ENCODE data around the gene SCAF8.
"Not testable (repeated sequence)": the region's sequence is repeated elsewhere in the genome, so short reads cannot be mapped to it uniquely, and the experiment has no call there.

The SCAF8 gene

DNA sequence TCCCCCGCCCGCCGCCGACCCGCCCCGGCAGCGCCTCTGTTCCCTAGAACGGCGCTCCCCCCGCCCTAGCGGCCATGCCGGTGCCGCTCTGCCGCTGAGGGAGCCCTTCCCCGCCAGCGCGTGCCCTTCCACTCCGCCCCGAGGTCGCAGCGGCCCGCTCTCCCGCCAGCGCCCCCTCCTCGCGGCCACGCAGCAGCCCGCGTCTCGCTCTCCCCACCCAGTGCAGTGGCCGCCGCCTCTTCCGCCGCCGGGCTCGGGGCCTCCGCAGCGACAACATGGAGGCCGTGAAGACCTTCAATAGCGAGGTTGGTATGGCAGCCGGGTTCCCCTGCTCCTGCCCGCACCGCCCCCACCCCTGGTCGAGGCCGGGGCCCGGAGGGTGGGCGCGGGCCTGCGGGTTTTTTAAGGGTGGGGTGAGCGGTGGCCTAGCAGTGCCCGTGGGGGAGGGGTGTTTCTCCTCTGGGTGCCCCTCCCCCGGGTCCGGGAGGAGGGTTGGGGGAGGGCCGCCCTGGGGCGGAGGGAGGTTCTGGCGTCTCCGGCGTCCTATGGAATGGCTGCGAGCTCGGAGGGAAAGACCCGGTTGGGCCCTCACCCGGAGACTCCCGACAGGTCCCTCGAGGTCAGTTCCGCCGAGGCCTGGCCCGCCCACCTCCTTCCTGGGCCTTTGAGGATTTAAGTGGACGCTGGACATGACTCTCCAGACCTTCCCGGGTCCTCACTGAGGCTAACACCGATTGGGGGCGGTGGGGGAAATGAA lies 588 bp downstream of the SCAF8 start:
- peak; percentile 78 for DNase-seq

DNA sequence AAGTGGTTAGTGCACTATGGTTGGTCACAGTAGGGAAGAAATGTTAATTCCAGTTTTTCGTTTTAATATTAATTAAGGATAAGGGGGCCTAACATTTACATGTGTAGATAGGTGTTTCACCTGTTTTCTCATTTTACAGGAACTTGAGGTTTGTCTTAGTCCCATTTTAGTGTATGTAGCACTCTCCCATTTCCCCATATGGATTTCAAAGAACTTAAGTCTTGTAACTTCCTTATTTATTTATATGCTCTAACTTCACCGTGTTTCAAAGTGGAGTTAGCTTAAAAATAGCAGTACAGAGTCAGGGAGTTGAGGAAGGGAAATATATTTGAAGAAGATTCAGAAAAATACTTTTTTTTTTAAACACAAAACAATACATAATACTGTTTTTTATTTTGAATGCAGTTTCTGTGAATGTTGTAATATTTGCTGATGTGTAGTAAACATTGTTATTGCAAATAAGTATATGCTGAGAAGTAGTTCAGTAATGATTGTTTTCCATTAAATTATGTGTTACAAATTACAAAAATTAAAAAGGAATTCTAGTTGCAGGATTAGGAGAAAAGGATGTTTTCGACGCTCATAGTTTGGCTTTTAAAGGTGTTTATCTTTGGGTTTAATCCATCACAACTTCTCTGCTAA lies 3.5 kb downstream of the SCAF8 start:
- DNase-seq, result no peak

DNA sequence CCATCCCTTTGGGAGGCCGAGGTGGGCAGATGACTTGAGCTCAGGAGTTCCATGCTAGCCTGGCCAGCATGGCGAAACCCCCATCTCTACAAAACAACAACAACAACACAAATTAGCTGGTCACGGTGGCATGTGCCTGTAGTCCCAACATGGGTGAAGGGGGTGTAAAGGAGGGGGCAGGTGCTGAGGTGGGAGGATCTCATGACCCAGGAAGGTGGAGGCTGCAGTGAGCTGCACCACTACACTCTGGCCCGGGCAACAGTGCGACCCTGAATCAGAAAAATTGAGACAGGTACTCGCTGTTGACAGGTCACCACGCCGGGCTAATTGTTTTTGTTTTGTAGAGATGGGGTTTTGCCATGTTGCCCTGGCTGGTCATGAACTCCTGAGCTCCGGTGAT lies 4.2 kb downstream of the SCAF8 start:
- DNase-seq, result no peak

DNA sequence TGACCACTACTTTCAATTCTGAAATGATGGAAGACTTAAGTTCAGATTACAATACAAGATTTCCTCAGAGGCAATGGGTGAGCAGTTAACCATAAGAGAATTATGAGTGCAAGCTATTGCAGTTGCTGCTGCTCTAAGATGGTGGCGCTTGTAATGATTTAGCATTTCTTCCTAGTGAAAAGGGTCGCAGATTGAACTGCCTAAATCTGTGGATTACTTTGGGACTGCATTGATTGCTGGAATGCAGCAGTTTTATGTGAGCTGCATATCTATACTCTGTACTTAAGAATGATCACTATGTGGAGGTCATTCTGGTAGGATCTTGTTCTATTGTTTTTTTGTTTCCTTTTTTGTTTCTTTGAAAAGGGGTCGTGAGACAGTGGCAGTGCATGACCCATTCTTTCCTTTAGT lies 5.3 kb downstream of the SCAF8 start:
- DNase-seq, result no peak

DNA sequence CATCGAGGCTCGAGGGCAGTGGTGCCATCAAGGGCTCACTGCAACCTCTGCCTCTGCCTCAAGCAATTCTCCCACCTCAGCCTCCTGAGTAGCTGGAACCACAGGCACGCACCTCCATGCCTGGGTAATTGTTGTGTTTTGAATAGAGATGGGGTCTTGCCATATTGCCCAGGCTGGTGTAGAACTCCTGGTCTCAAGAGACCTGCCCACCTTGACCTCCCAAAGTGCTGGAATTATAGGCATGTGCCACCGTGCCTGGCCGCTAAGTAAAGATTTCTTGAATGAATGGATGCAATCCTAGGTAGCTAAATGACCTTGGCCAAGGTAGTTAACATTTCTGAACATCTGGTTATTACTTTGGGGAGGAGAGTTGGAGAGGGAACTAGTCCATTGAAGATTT lies 7.4 kb downstream of the SCAF8 start:
- DNase-seq, result no peak

DNA sequence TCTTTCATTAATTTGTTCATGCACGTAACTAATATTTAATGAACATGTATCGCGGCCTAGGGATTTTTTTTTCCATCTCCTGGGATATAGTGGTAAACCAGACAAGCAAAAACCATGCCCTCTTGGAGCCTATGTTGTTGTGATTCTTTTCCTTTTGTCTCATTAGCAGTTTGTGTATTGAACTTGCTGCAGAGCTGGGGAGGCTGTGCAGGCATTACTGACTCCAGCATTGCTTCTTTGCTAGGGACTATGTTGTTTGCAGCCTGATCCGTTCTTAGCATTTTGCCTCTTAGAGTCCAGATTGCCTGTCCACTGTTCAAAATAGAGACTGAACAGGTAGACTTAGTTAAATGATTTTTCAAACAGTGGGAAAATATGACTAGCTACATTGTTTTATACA lies 9.7 kb downstream of the SCAF8 start:
- DNase-seq, result no peak

DNA sequence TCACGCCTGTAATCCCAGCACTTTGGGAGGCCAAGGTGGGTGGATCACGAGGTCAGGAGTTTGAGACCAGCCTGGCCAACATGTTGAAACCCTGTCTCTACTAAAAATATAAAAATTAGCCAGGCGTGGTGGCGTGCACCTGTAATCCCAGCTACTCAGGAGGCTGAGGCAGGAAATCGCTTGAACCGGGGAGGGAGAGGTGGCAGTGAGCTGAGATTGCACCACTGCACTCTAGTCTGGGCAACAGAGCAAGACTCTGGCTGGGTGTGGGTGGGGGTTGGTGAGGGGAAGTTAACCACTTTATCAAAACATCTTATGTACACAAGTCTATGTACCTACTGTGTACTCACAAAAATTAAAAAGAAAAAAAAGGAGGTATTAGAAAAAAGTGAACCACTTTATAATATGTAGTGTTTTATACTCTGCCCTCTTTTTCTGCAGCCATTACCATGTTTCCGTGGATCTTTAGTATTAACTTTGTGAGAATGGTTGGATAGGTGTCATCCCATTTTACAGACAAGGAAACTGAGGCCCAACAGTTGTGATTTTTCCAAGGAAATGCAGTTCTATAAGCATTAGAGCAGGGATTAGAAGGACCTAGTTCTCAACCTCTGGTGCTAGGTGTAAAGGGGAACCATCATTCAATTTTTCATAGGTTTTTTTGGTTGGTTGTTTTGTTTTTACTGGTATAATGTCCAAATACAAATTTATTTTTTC lies 11.0 kb downstream of the SCAF8 start:
- DNase-seq, result not testable (repeated sequence)

DNA sequence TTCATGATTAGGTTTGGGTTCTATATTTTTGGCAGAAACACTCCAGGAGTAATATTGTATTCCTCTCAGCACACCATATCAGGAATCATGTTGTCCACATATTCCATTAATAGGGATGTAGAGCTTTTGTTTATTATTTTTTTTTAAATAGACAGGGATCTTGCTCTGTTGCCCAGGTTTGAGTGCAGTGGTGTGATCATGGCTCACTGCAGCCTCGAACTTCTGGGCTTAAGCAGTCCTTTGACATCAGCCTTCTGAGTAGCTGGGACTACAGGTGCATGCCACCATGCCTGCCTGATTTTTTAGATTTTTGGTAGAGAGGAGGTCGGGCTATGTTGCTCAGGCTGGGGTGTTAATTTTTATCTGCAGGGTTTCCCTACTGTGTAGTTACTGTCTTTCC lies 12.0 kb downstream of the SCAF8 start:
- no peak for DNase-seq

DNA sequence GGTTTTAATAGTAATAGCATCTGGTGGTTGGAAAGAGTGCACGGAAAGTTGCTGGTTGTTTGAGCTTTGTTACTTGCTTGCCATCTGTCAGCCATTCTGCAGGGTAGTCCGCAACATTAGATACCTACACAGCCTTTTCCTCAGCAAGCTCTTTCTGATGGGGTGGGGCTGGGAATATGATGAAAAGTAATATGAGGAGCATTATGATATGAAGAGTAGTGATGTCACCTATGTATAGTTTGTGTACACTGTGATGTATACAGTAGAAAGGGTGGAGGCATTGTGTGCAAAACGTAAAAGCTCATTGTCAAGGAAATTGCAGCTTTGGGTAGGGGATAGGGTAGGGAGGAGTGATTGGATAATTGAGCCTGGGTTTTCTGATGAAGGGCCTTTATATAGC lies 16.1 kb downstream of the SCAF8 start:
- DNase-seq, result peak; percentile 16

DNA sequence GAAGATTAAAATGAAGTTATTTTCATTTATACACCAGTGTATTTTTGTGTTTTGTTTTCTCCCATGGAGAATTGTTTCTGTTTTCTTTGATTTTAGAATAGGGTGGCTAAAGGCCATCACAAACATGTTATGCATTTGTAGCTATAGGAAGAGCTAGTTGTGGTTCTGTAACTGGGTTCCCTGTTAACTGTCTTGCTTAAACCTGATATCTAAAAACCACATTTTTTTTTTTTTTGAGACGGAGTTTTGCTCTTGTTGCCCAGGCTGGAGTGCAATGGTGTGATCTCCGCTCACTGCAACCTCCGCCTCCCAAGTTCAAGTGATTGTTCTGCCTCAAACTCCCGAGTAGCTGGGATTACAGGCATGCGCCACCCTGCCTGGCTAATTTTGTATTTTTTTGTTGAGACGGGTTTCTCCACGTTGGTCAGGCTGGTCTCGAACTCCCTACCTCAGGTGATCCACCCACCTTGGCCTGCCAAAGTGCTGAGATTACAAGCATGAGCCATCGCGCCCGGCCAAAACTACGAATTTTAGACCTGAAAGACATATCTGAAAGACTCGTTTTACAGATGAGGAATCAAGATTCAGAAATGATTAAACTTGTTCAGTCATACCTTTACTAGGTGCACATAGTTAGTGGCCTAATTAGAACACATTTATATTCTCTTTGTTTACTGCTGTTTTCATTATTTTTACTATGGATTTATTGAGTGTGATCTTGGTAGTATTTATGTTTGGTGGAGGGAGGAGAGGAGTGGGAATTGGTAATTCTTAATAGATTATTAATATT lies 18.0 kb downstream of the SCAF8 start:
- no peak for DNase-seq

DNA sequence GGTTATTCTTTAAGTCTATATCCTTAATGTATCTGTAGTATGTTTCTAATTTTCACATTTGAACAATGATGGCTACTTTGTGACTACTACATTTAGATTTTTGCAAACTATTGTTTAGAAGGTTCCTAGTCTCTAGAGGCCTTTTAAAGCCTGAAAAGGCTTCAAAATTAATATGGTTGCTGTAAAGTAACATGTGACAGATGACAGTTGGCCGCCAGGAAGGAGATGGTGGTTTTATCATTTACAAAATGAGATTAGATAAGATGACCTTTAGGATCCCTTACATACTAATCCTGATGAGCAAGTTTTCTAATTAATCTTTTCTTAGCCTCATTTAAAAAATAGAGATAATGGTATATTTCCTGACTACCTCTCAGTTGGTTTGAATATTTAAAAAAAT lies 18.8 kb downstream of the SCAF8 start:
- DNase-seq, result no peak

DNA sequence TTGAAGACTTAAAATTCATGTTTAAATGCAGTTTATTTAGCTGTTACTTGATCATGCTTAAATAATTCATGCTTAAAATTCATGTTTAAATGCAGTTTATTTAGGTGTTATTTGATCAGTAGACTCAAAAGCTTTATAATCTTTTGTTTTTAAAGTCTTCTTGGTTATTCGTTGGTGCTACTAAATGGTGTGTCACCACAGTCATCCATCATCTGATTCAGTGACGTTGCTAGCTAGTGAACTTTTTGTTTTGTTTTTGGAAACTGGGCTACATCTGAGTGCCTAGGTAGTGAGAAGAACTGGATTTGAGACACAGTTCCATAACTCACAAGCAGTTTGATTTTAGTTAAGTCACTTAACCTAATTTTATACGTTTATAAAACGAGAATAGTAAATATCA lies 20.9 kb downstream of the SCAF8 start:
- no peak for DNase-seq

DNA sequence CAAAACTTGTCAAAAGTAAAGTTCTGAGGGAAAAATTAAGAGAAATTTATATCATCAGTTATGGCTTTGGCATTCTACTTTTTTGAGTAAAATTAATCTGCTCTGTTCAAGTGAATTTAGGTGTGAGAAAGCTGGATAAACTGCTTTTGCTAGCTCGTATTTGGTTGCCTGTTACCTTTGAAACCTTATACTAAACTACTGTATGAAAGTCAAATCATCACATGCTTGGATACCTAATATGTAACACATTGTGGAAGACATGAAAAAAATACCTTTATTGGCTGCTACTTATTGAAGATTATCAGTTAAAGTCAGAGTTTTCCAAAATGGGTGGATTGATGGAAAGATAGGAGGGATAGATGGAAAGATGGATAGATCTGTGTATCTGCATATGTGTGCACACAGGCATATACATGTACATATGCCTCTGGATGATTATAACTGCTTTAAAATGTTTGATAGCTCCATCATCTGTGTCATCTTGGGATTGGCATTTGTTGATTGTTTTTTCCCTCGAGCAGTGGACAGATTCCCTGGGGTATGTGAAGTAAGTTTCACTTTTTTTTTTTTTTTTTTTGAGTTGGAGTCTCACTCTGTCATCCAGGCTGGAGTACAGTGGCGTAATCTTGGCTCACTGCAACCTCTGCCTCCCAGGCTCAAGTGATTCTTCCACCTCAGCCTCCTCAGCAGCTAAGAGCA lies 24.3 kb downstream of the SCAF8 start:
- DNase-seq, result no peak

DNA sequence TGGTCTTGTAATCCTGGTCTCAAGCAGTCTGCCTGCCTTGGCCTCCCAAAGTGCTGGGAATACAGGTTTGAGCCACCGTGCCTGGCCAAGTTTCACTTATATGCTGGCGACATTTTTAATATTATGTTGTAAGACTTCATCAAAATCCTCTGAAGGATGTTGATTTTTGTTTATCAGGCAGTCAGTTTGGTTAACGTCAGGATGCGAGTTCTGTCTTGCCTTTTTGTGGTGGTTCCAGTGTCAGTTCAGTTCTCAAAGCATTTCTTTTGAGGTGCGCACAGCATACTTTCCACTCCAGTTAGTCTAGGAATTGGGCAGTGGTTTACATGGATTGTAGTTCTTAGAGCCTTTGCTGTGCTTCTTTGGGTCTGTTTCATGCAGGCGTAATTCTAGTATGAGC lies 24.9 kb downstream of the SCAF8 start:
- no peak for DNase-seq

DNA sequence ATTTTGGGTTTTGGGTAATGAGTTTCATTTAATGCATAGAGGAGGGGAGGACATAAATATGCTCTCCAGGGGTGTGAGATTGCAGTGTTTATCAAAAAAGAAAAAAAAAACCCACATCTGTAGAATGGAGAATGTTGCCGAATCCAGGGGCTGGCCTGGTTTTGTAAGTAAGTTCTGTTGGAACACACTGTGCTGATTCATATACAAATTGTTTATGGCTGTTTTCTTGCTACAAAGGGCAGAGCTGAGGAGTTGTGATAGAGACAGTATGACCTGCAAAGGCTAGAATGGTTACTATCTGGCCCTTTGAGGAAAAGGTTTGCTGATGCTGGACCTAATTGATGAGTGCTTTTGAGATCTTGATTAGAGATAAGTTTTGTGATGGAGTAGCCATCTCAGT lies 30.4 kb downstream of the SCAF8 start:
- no peak for DNase-seq

DNA sequence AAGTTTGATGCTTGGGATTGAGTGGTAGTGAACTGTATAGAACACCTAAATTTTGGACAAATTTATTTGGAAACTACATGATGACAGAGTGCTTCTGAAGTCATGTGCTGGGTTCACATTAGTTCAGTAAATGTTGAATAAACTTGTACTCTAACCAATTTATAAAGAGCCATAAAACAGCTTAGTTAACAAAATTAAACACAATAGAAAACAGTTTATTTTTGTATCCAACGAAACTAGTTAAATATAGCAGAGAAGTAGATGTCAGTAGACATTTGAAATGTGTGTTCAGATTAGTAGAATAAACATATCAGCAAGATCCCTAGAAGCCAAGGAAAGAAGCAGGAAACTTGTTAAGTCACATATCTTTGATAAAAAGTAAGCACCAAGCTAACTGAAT lies 32.1 kb downstream of the SCAF8 start:
- DNase-seq, result no peak

DNA sequence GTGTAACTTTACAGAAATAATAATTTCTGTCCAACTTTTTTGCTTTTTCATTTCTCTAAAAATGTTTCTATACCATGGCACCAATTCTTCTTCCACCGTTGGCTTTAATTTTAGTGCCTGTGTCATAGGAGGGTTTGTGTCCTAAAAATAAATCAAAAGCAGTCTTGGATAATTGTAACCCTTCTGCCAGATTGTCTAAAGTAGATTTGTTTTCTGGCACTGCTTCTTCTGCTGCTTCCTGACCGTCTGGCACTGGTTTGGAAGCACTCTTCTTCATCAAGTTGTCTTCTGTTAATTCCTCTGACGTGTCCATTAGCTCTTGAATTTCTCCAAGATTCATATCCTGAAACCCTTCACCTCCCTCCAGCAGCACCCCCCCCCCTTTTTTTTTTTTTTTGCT lies 33.1 kb downstream of the SCAF8 start:
- DNase-seq, result no peak

DNA sequence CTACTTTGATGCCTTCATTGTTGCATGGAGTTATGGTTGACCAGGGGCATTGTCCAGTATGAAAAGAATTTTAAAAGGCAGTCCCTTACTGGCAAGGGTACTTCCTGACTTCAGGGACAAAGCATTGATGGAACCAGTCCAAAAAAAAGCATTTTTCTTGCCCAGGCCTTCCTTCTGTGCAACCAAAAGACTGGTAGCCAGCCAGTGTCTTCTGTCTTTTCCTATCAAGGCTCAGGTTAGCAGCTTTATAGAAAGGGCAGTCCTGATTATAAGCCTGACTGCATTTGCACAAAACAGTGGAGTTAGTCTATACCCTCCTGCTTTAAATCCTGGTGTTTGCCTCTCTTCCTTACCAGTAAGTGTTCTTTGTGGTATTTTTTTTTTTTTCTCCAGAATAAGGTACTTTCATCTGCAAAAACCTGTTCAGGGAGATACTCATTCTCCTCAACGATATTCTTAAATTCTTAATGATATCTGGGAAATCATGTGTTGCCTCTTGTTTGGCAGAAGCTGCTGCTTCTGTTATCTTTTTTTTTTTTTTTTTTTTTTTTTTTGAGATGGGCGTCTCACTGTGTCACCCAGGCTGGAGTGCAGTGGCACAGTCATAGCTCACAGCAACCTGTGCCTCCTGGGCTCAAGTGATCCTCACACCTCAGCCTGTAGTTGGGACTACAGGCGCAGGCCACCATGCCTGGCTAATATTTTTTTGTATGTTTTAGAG lies 33.9 kb downstream of the SCAF8 start:
- DNase-seq, result no peak

DNA sequence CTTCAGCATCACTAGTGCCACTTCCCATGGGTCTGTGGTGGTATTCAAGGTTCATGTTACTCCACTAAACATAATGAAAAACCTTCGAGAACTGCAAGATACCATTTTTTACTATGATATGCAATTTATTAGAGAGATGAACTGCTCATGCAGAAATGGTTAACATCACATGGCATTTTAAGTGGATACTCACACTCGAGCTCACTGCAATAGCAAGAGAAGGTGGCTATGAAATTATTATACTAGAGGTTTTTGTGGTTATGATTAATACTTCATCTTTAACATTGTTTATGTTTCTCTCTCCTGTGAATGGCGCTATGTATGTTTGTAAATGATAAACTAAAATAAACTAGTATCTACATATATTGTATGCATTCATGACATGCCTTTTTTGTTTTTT lies 35.1 kb downstream of the SCAF8 start:
- DNase-seq, result no peak

DNA sequence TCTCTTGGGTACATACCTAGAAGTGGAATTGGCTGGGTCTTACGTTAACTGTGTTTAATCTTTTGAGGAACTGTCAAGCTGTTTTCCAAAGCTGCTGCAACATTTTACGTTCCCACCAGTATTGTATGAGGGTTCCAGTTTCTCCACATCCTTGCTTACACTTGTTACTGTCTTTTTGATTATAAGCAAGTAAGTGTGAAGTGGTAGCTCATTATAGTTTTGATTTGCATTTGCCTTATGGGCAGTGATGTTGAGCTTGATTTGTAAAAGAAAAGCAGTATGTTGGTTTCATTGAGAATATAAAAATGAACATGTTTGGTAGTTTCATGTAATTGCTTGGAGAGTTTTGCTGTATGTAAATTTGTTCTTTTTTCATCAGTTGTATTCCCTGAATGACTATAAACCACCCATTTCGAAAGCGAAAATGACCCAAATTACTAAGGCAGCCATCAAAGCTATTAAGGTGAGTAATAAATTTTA lies 40.4 kb downstream of the SCAF8 start:
- DNase-seq, result no peak

DNA sequence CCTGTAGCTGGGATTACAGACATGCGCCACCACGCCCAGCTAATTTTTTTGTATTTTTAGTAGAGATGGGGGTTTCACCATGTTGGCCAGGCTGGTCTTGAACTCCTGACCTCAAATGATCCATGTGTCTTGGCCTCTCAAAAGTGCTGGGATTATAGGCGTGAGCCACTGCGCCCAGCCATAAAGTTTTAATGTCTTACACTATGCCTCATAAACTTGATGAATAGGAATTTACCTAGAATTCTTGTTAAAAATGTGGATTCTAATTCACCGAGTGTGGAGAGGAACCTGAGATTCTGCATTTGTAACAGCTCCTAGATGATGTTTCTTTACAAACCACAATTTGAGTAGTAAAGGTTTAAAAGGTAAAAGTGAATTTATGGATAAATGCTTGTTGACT lies 45.9 kb downstream of the SCAF8 start:
- not testable (repeated sequence) for DNase-seq

DNA sequence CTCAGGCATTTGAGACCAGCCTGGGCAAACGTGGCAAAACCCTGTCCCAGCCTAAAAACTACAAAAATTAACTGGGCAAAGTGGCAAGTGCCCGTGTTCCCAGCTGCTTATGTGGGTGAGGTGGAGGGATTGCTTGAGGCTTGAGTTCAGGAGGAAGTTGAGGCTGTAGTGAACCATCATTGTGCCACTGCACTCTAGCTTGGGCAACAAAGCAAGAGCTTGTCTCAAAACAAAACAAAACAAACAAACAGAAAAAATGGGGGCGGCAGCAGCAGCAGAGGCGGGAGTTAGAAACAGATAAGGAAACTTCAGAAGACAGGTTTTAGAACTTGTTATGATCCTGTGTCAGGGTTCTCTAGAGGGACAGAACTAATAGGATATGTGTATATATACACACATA lies 49.0 kb downstream of the SCAF8 start:
- no peak for DNase-seq
